HG02943 (cell line): ENCODE measurements around the gene KRTAP10-9.
"Not testable (repeated sequence)": the region's sequence is repeated elsewhere in the genome, so short reads cannot be mapped to it uniquely, and the experiment has no call there.

ENCODE experiments used
- ATAC-seq: cut with Tn5 transposase; IDR thresholded peaks from one replicate; pipeline ENCODE4 v1.9.1; 2021; ENCODE audit warnings: mild to moderate bottlenecking, low read depth, moderate library complexity; ENCODE audit not compliant: unreplicated experiment

Gene KRTAP10-9

GRCh38 chr21:44656868-44657267, 30.0 kb downstream of the KRTAP10-9 start:
- no peak for ATAC-seq

GRCh38 chr21:44657635-44658540, 31.0 kb downstream of the KRTAP10-9 start, which contains the start of gene KRTAP12-3:
Gene KRTAP12-3 (plus strand): TSS chr21:44657932. CDS start chr21:44657980, 48 bp downstream.
- ATAC-seq, result no peak

GRCh38 chr21:44658541-44658910, 31.6 kb downstream of the KRTAP10-9 start:
- ATAC-seq, result no peak

- no peak for ATAC-seq
These were observed 32.2 kb downstream of the KRTAP10-9 start for GRCh38 chr21:44658913-44659595.

GRCh38 chr21:44661567-44661966, 34.7 kb downstream of the KRTAP10-9 start:
- not testable (repeated sequence) for ATAC-seq

GRCh38 chr21:44664691-44665090, 37.8 kb downstream of the KRTAP10-9 start:
- ATAC-seq, result no peak

GRCh38 chr21:44666401-44667320, 39.8 kb downstream of the KRTAP10-9 start, which contains the start of gene KRTAP12-2:
Gene KRTAP12-2 (minus strand): TSS chr21:44666927. CDS start chr21:44666886, 41 bp downstream.
- ATAC-seq, result no peak

GRCh38 chr21:44667612-44668011, 40.7 kb downstream of the KRTAP10-9 start:
- ATAC-seq, result no peak

GRCh38 chr21:44670642-44671432, 43.9 kb downstream of the KRTAP10-9 start:
- no peak for ATAC-seq

- ATAC-seq, result no peak
These were observed 45.0 kb downstream of the KRTAP10-9 start for GRCh38 chr21:44671911-44672310.

- no peak for ATAC-seq
These were observed 51.0 kb downstream of the KRTAP10-9 start for GRCh38 chr21:44677881-44678280.
